Posterior vena cava (tissue), 2 donors: Measurements from ENCODE around the gene TM9SF2. TPM values are rescaled to one million over a fixed set of nuclear protein-coding genes. Genes with fewer than 3 reads are reported as not detected.

ENCODE experiments used
- DNase-seq: peaks from one replicate; pipeline ENCODE4 v3.0.0-alpha.2; 2020; ENCODE audit warnings: low spot score
- intact Hi-C, 2 donors: fragments of 100-400 bp; cut with DNase I; formaldehyde crosslinking; loops; one replicate each; pipeline versions ENCODE4 v1.14.1 to v1.14.2; 2022 to 2023
- total RNA-seq, 2 donors: library from RNA; stranded (reverse); fragmentation: NEBNext Ultra II Directional; extraction: Animal tissue kit (Norgen Biotek cat#: 25700); gene quantifications; one replicate each; pipeline ENCODE4 v1.2.1, GENCODE V29; 2021
- donor health status: DM: yes; HTN: yes; CAD: no.
- donor health status: DM: yes; HTN: yes; CAD: no.

Gene TM9SF2
- total RNA-seq, 2 donors from 2014 or later: 73.4 to 81.4 TPM

DNA sequence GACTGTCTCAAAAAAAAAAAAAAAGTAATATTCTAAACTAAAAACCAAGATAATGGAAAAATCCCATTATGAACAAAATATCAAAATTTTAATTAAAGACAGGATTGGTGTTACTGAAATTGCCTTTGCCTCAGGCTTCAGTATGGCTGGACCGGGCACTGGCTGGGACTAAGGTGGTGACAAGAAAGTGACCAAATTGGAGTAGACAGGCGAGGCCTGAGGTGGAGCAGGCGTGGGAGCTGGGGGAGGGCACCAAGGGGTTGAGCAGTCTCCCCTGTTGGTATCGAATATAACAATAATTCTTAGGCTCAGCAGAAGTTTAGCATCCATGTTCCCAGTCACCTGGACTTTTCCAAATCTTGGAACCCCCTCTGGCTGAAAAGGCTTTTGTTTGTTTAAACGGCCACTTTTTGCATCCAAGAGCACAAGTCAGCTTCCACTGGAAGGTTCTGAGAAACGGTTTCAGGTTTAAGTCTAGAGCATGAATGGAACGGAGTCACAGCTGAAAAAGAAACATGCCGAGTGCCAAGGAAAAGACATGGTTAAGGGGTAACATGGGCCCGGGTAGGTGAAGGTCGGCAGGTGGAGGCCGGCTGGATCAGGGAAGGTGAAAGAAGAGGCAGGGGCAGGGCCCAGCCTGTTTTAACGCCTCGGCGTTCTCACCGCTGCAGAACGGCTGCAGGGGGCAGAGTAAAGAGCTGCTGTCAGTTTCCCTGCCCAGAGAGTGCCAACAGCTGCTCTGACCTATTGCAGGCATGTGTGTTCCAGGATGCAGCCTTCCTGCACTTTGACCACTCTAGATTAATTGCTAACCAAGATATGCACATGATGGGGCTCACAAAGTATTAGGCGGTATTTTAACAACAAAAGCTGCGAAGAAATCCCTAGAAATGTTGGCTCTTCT lies 104.4 kb downstream of the TM9SF2 start:
- intact Hi-C loops: loop anchor here in 1 of 2 donors (5.0 kb wide), 1 partner anchor 377 kb away; the partner anchor contains the start of gene ZIC2

DNA sequence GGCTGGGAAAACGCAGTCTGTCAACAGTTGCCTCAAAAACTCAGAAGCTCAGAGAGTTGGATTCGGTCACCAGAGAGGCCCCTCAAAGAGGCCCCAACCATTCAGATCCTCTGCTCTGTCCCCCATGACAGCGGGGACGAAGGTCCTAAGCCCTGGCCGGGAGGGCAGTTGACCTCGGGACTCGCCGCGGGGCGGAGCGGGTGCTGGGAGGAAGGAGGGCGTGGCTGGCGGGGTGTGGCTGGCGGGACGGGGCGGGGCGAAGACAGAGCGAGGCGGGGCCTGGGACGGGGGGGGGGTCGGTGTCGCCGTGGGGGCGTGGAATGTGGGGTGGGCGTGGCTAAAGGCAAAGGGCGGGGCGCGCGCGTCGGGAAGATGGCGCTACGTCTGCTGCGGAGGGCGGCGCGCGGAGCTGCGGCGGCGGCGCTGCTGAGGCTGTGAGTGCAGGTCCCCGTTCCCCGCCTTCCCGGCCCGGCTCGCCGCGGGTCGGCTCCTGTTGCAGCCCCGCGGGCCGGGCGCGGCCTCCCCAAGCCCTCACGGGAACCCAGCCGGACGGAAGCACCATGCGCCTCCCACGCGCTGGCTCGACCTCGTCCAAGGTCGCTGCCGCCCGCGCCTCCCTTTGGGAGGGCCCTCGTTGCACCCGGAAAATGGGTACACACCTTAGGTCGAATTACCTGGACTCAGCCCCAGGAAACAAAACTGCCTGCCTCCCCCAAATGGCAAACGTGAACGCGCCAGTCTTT lies 105.2 kb downstream of the TM9SF2 start, which contains the start of gene CLYBL:
TSS of gene CLYBL (plus strand) at position 367 of the 743 bp plus-strand sequence.
- intact Hi-C loops: loop anchor here in 1 of 2 donors (5.0 kb wide), 1 partner anchor 376 kb away; the partner anchor contains the start of gene ZIC2
- peak; percentile 97 for DNase-seq

More for the DNA sequence above, 104.4 kb downstream of the TM9SF2 start:
- peak; percentile 86 for DNase-seq

DNA sequence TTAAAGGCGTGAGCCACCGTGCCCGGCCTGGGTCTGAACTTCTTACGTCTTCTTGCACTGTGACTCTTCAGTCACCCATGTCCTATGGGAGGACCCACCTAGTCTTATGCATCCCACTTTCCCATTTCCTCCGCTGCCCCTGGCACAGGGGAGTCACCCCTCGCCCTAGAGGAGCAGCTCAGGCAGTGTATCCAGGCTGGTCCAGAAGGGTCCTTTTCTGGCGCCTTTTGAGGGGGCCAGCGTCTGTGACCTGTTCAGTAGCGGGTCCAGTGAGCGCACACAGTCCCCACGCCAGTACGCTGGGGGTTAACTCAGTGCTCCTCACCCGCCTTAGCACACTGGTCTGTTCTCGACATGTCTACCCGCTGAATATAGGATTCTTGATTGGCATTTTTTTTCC lies 107.1 kb downstream of the TM9SF2 start:
- DNase-seq: no peak
- intact Hi-C loops: loop anchor here in 1 of 2 donors (5.0 kb wide), 1 partner anchor 374 kb away; the partner anchor contains the start of gene ZIC2

DNA sequence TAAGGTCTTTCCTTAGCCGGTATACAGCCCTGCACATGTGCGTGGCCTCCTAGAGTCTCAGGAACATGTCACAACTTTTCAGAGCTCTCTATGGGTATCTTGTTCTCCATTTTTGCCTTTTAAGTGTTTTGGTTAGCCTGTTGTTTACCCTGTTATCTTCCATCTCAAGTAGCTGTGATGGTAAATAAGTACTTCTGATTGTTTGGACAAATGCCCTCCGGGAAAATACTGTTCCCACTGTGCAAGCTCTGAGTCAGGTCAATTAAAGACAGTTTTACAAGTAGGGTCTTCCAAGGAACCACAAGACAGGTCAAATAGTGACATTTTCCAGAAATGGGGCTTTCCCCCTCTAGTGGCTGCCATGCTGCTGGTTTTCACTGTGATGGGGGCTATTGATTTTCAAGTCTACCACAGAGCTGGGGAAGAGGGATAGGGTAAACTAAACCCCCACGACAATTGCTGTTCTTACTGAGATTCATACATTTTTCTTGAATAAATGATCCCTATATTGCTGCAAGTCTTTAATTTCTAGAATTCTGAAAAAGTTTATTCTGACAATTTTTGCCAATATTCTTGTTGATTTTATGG lies 109.5 kb downstream of the TM9SF2 start:
- intact Hi-C loops: no loop called here
- DNase-seq: no peak

Other genes starting within 250 kb of the TM9SF2 start
- gene GPR18, start 243.1 kb upstream of the TM9SF2 start, total RNA-seq: not detected
- gene GPR183, start 194.1 kb upstream of the TM9SF2 start, total RNA-seq: 10 to 100 TPM; 12.1 to 14.7 TPM
- gene CLYBL, start 105.2 kb downstream of the TM9SF2 start, total RNA-seq: 10 to 100 TPM in 1 of 2 donors, 1 to 10 TPM in 1; 6.6 to 13.6 TPM